Caco-2 (cell line): ENCODE results near the gene PDE9A. TPM values are rescaled to one million over a fixed set of nuclear protein-coding genes. Genes with fewer than 3 reads are reported as not detected.

Experiments used
- BruUV-seq: library from RNA; stranded (reverse); fragments of 400-500 nt; replicated peaks from 2 replicates; lab custom pipeline; 2021; lab: Mats Ljungman, UMichigan
- CTCF ChIA-PET: fragments of 300-600 bp; sonication (Branson Sonifier 250); formaldehyde crosslinking; loops from one replicate; lab custom pipeline; 2022; ENCODE audit warnings: antibody characterized with exemption; lab: Charles Lee
- POLR2A ChIA-PET: fragments of 300-600 bp; sonication (Branson Sonifier 250); formaldehyde crosslinking; loops from one replicate; lab custom pipeline; 2022; ENCODE audit warnings: antibody characterized with exemption; lab: Charles Lee
- DNase-seq, 2 experiments: peaks; one replicate each; pipeline versions ENCODE4 v3.0.0 to v3.0.0-alpha.2; 2020 to 2022
- H3K27me3 ChIP-seq: replicated peaks from 2 replicates; pipeline ENCODE4 v1.6.0; 2011; ENCODE audit warnings: low read length; ENCODE audit not compliant: control insufficient read depth, insufficient read depth
- H3K36me3 ChIP-seq: 2 replicates; pipeline ENCODE4 v1.5.1; 2011; ENCODE audit warnings: low read length; ENCODE audit not compliant: control insufficient read depth, insufficient read depth
- H3K4me1 ChIP-seq: fragments of 250-450 bp; sonication (Bioruptor Pico); 2 replicates; pipeline ENCODE4 v1.5.1; 2020; ENCODE audit warnings: mild to moderate bottlenecking
- H3K4me3 ChIP-seq: 2 replicates; pipeline ENCODE4 v1.5.1; 2011; ENCODE audit warnings: low read depth, mild to moderate bottlenecking, control low read depth, low read length
- H3K9me3 ChIP-seq: fragments of 250-450 bp; sonication (Bioruptor Pico); 2 replicates; pipeline ENCODE4 v1.5.1; 2020; ENCODE audit warnings: mild to moderate bottlenecking, moderate library complexity
- H3K27ac Mint-ChIP-seq: one replicate; pipeline ENCODE4 v1.8.0; 2022; ENCODE audit warnings: mixed read lengths; ENCODE audit not compliant: unreplicated experiment
- H3K27me3 Mint-ChIP-seq: one replicate; pipeline ENCODE4 v1.8.0; 2022; ENCODE audit warnings: mixed read lengths; ENCODE audit not compliant: insufficient read depth, unreplicated experiment
- H3K36me3 Mint-ChIP-seq: one replicate; pipeline ENCODE4 v1.8.0; 2022; ENCODE audit warnings: mild to moderate bottlenecking, mixed read lengths; ENCODE audit not compliant: insufficient read depth, unreplicated experiment
- H3K4me1 Mint-ChIP-seq: one replicate; pipeline ENCODE4 v1.8.0; 2022; ENCODE audit warnings: low read depth, mixed read lengths; ENCODE audit not compliant: unreplicated experiment
- H3K4me3 Mint-ChIP-seq: one replicate; pipeline ENCODE4 v1.8.0; 2022; ENCODE audit warnings: mild to moderate bottlenecking, moderate library complexity, mixed read lengths; ENCODE audit not compliant: unreplicated experiment
- H3K9me3 Mint-ChIP-seq: one replicate; pipeline ENCODE4 v1.8.0; 2022; ENCODE audit warnings: mixed read lengths; ENCODE audit not compliant: unreplicated experiment
- intact Hi-C: fragments of 100-400 bp; cut with micrococcal nuclease; formaldehyde crosslinking; loops from one replicate; pipeline ENCODE4 v1.10.0; 2022; ENCODE audit not compliant: unreplicated experiment
- total RNA-seq: library from RNA; stranded (reverse); gene quantifications from 2 replicates; pipeline ENCODE4 v1.2.3, GENCODE V29; 2022
- TF ChIP-seq, protein P1 (sequence below), 2 experiments: fragments of 200-600 bp in 1 of 2; IDR thresholded peaks; 1 replicate in 1 of 2; 2 replicates in 1 of 2; pipeline versions ENCODE4 v1.5.1 to v1.8.0; 2011 to 2022; ENCODE audit warnings: antibody characterized with exemption in 1 of 2, control low read depth in 1 of 2, inconsistent platforms in 1 of 2, low read depth in 1 of 2, low read length in 1 of 2, mild to moderate bottlenecking in 1 of 2, moderate library complexity in 1 of 2; ENCODE audit not compliant: insufficient read depth in 1 of 2, severe bottlenecking in 1 of 2, unreplicated experiment in 1 of 2

PDE9A gene
- total RNA-seq, 1 experiment from 2014 or later: 9.7 TPM

DNA sequence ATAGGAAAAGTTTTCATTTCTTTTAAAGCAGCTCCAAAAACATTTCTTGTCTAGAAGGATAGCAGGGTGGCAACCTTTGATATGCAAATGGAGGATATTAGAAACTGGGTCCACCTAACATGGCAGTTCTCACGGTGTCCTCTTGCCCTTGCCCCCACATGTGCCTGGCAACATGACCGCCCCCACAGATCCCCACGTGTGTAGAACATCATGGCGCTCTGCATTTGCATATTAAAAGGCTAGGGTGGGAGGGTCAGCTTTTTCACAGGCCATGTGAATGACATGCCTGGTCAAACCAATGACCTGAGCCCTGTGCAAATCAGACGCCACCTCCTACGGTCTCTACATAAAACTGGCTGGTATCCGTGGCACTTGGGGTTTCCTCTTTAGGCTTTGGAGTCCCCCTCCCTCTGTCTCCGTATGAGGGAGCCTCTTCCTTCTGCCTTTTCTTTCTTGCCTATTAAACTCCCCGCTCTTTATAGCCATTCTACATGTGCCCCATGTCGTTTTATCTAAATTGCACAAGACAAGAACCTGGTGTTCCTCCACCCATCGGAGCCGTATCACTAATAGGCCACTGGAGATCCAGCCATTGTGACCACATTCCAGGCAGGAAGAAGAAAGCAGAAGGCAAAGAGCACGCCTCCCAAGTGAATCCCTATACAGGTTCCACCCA lies 154.7 kb downstream of the PDE9A start:
- BruUV-seq: no TSS peak
- H3K27ac Mint-ChIP-seq: peak overlapping the region; percentile 94
- peak overlapping the region; percentile 74 for H3K4me3 Mint-ChIP-seq
- DNase-seq: no peak
- Histone ChIP-seq H3K27me3 (no peaks in the 10 kb centered on the region), H3K4me1 (peaks cover 21% of the 10 kb centered on the region), H3K4me3 (no peak overlapping the region), H3K36me3 (no peaks in the 10 kb centered on the region), H3K9me3 (no peaks in the 10 kb centered on the region)
- no peaks in the 10 kb centered on the region for H3K27me3 Mint-ChIP-seq
- intact Hi-C loops: no loop called here
- TF ChIP-seq, protein P1, sequence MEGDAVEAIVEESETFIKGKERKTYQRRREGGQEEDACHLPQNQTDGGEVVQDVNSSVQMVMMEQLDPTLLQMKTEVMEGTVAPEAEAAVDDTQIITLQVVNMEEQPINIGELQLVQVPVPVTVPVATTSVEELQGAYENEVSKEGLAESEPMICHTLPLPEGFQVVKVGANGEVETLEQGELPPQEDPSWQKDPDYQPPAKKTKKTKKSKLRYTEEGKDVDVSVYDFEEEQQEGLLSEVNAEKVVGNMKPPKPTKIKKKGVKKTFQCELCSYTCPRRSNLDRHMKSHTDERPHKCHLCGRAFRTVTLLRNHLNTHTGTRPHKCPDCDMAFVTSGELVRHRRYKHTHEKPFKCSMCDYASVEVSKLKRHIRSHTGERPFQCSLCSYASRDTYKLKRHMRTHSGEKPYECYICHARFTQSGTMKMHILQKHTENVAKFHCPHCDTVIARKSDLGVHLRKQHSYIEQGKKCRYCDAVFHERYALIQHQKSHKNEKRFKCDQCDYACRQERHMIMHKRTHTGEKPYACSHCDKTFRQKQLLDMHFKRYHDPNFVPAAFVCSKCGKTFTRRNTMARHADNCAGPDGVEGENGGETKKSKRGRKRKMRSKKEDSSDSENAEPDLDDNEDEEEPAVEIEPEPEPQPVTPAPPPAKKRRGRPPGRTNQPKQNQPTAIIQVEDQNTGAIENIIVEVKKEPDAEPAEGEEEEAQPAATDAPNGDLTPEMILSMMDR (IDR thresholded peaks at IDR 0.05; ENCODE audit: insufficient read depth in 1 of 2, low read depth in 1 of 2, low read length in 1 of 2, severe bottlenecking in 1 of 2, unreplicated experiment in 1 of 2): no peak
- H3K9me3 Mint-ChIP-seq: peaks cover 23% of the 10 kb centered on the region
- ChIA-PET POLR2A (no interaction called here), CTCF (interaction anchor here (0.8 kb wide), 1 partner anchor 25 kb away, joined by 3 read pairs; no protein-coding TSS in a partner anchor)
- peaks cover 5% of the 10 kb centered on the region for H3K36me3 Mint-ChIP-seq
- peaks cover 32% of the 10 kb centered on the region for H3K4me1 Mint-ChIP-seq

DNA sequence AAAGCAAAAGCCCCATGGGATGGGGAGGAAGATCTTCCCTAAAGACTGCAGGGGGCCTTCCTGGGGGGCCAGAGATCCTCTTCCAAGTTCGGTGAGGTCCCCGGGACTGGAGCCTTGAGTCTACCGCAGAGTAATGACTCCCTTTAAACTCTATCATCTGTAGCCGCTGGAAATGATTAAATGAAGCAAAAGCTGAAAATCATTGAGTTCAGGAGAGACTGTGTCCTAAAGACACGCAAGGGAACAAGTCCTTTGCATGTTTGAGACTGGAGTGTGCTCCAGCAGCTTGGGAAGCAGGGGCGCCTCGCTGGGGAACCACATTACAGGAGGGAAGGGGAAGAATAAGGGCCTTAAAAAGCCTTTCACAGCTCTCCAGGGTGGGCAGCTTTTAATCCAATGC lies 155.8 kb downstream of the PDE9A start:
- POLR2A ChIA-PET: no interaction called here
- intact Hi-C loops: no loop called here
- no TSS peak for BruUV-seq
- CTCF ChIA-PET: no interaction called here
- Mint-ChIP-seq H3K4me3 (no peak overlapping the region), H3K9me3 (peaks cover 23% of the 10 kb centered on the region), H3K27ac (no peak overlapping the region), H3K4me1 (peaks cover 32% of the 10 kb centered on the region), H3K27me3 (no peaks in the 10 kb centered on the region), H3K36me3 (peaks cover 5% of the 10 kb centered on the region)
- Histone ChIP-seq H3K27me3 (no peaks in the 10 kb centered on the region), H3K4me3 (no peak overlapping the region), H3K9me3 (0 out of 2 replicates have a peak, but pooled peaks cover 7% of the 10 kb centered on the region), H3K36me3 (no peaks in the 10 kb centered on the region), H3K4me1 (peaks cover 21% of the 10 kb centered on the region)
- no peak for DNase-seq
- TF ChIP-seq, protein P1 (IDR thresholded peaks at IDR 0.05; ENCODE audit: insufficient read depth in 1 of 2, low read depth in 1 of 2, low read length in 1 of 2, severe bottlenecking in 1 of 2, unreplicated experiment in 1 of 2): no peak

DNA sequence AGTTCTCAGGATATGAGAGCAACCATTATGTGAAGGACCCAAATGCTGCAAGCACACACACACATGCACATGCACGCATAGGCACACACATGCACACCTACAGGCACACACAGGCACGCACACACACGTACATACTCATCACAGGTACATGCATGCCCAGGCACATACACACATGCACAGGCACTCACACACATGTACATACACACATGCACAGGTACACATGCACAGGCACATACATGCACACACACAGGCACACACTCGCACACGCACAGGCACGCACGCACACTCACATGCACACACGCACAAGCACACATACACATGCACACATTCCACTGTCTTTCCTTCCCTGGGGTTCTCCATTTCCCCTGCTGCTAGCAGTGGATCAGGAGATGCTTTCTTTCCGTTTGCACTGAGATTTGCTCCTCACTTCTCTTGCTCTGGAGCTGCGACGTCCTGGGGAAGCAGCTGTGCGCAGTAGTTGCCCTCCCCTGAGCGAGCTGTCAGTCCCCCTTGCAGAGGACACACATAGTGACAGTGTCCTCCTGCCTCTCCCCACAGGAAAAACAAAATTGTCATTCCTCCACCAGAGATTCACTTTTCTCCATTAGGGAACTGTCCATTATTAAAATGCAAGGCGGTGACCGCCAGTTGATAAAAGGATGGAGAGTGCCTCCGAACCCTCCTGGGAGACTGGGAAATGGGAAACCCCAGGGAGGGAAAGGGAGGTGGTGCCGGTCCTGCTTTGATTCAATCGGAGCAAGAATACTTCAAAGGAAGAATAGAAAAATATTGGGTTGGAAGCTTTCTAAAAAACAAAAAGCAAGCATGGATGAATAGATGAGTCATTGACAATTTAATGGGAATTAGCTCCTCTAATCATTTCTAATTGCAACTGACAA lies 156.4 kb downstream of the PDE9A start:
- peaks cover 5% of the 10 kb centered on the region for H3K36me3 Mint-ChIP-seq
- Histone ChIP-seq H3K4me1 (peaks cover 21% of the 10 kb centered on the region), H3K27me3 (no peaks in the 10 kb centered on the region), H3K36me3 (no peaks in the 10 kb centered on the region), H3K4me3 (no peak overlapping the region), H3K9me3 (0 out of 2 replicates have a peak, but pooled peaks cover 11% of the 10 kb centered on the region)
- no peak overlapping the region for H3K4me3 Mint-ChIP-seq
- intact Hi-C loops: no loop called here
- H3K27me3 Mint-ChIP-seq: no peaks in the 10 kb centered on the region
- no peak for DNase-seq
- ChIA-PET CTCF (no interaction called here), POLR2A (no interaction called here)
- no TSS peak for BruUV-seq
- peaks cover 29% of the 10 kb centered on the region for H3K4me1 Mint-ChIP-seq
- no peak overlapping the region for H3K27ac Mint-ChIP-seq
- TF ChIP-seq, protein P1 (IDR thresholded peaks at IDR 0.05; ENCODE audit: insufficient read depth in 1 of 2, low read depth in 1 of 2, low read length in 1 of 2, severe bottlenecking in 1 of 2, unreplicated experiment in 1 of 2): no peak
- H3K9me3 Mint-ChIP-seq: peaks cover 22% of the 10 kb centered on the region
